HG03108 (cell line): ENCODE results near the gene TDRD7.
A peak's percentile ranks its signal among the peaks of the same experiment; 100 is the strongest.
"Not testable (repeated sequence)": the region's sequence is repeated elsewhere in the genome, so short reads cannot be mapped to it uniquely, and the experiment has no call there.

Experiments
- ATAC-seq: cut with Tn5 transposase; IDR thresholded peaks from one replicate; pipeline ENCODE4 v1.9.1; 2021; ENCODE audit warnings: moderate library complexity; ENCODE audit not compliant: unreplicated experiment

Gene TDRD7

GRCh38 chr9:97473717-97474116, 61.8 kb downstream of the TDRD7 start:
- ATAC-seq = no peak

GRCh38 chr9:97474372-97474925, 62.6 kb downstream of the TDRD7 start:
- ATAC-seq = no peak

GRCh38 chr9:97475059-97475458, 63.2 kb downstream of the TDRD7 start:
- no peak for ATAC-seq

GRCh38 chr9:97478301-97478981, 66.5 kb downstream of the TDRD7 start:
- ATAC-seq = no peak

GRCh38 chr9:97479496-97480159, 67.7 kb downstream of the TDRD7 start:
- ATAC-seq = no peak

- no peak for ATAC-seq
Observed at GRCh38 chr9:97480174-97480573, 68.3 kb downstream of the TDRD7 start.

GRCh38 chr9:97480749-97481148, 68.9 kb downstream of the TDRD7 start:
- ATAC-seq = no peak

- no peak for ATAC-seq
Observed at GRCh38 chr9:97484134-97484533, 72.2 kb downstream of the TDRD7 start.

GRCh38 chr9:97487107-97487506, 75.2 kb downstream of the TDRD7 start:
- ATAC-seq = no peak

GRCh38 chr9:97487861-97488260, 76.0 kb downstream of the TDRD7 start:
- ATAC-seq = no peak

- no peak for ATAC-seq
Observed at GRCh38 chr9:97491216-97491999, 79.5 kb downstream of the TDRD7 start.

GRCh38 chr9:97497558-97498375, 85.9 kb downstream of the TDRD7 start:
- not testable (repeated sequence) for ATAC-seq

GRCh38 chr9:97498846-97499245, 87.0 kb downstream of the TDRD7 start:
- ATAC-seq = not testable (repeated sequence)

GRCh38 chr9:97500263-97500662, 88.4 kb downstream of the TDRD7 start:
- no peak for ATAC-seq

- no peak for ATAC-seq
Observed at GRCh38 chr9:97500765-97501176, 88.9 kb downstream of the TDRD7 start.

- peak; percentile 54 for ATAC-seq
Observed at GRCh38 chr9:97501177-97501971, 89.5 kb downstream of the TDRD7 start, which contains the start of gene TMOD1. Gene TMOD1 (plus strand): TSS chr9:97501666. CDS start chr9:97524189, 22,523 bp downstream.

- ATAC-seq = peak; percentile 10
Observed at GRCh38 chr9:97501972-97502221, 90.0 kb downstream of the TDRD7 start.

GRCh38 chr9:97502222-97502983, 90.5 kb downstream of the TDRD7 start:
- peak; percentile 30 for ATAC-seq
